Smooth muscle cell (in vitro differentiated cells): ENCODE results near the gene BMPR1B. TPM values are rescaled to one million over a fixed set of nuclear protein-coding genes. Genes with fewer than 3 reads are reported as not detected.
"Not testable (repeated sequence)": the region's sequence is repeated elsewhere in the genome, so short reads cannot be mapped to it uniquely, and the experiment has no call there.

Experiments
- DNase-seq: peaks from one replicate; lab custom pipeline; 2025; ENCODE audit not compliant: unreplicated experiment; lab: John Stamatoyannopoulos, UW
- H2AFZ ChIP-seq: fragments of 200-600 bp; sonication (generic); 2 replicates; pipeline ENCODE4 v1.6.0; 2016; ENCODE audit warnings: antibody characterized with exemption, low read depth, mild to moderate bottlenecking
- H3F3A ChIP-seq: fragments of 200-600 bp; sonication (generic); 2 replicates; pipeline ENCODE4 v1.6.0; 2017; ENCODE audit warnings: antibody characterized with exemption, low read depth
- H3K27ac ChIP-seq: fragments of 200-600 bp; sonication (generic); 2 replicates; pipeline ENCODE4 v1.5.1; 2016; ENCODE audit warnings: low read depth, mild to moderate bottlenecking
- H3K27me3 ChIP-seq: fragments of 200-600 bp; sonication (generic); 2 replicates; pipeline ENCODE4 v1.6.1; 2016; ENCODE audit warnings: low read depth, mild to moderate bottlenecking
- H3K36me3 ChIP-seq: fragments of 200-600 bp; sonication (generic); 2 replicates; pipeline ENCODE4 v1.5.1; 2016; ENCODE audit warnings: low read depth
- H3K4me1 ChIP-seq: fragments of 200-600 bp; sonication (generic); 2 replicates; pipeline ENCODE4 v1.5.1; 2016; ENCODE audit warnings: low read depth
- H3K4me2 ChIP-seq: fragments of 200-600 bp; sonication (generic); 2 replicates; pipeline ENCODE4 v1.6.0; 2016; ENCODE audit warnings: mild to moderate bottlenecking
- H3K4me3 ChIP-seq: fragments of 200-600 bp; sonication (generic); 2 replicates; pipeline ENCODE4 v1.5.1; 2016; ENCODE audit warnings: mild to moderate bottlenecking
- H3K79me2 ChIP-seq: fragments of 200-600 bp; sonication (generic); 2 replicates; pipeline ENCODE4 v1.6.0; 2016; ENCODE audit warnings: low read depth, mild to moderate bottlenecking
- H3K9ac ChIP-seq: fragments of 200-600 bp; sonication (generic); 2 replicates; pipeline ENCODE4 v1.6.0; 2016; ENCODE audit warnings: low read depth
- H3K9me3 ChIP-seq: fragments of 200-600 bp; sonication (generic); replicated peaks from 2 replicates; pipeline ENCODE4 v1.5.1; 2016; ENCODE audit warnings: low read depth
- H4K20me1 ChIP-seq: fragments of 200-600 bp; sonication (generic); 2 replicates; pipeline ENCODE4 v1.6.0; 2016; ENCODE audit warnings: low read depth
- WGBS: methylation state at CpG from one replicate; pipeline ENCODE4 v1.1.7; 2016; ENCODE audit warnings: low lambda C conversion rate; 5-methylcytosine and 5-hydroxymethylcytosine counted together
- polyA plus RNA-seq: library from polyadenylated mRNA; unstranded; fragments of >200 nt; fragmentation: Nextera tagmentation; extraction: Ambion mirVana; gene quantifications from 2 replicates; pipeline ENCODE4 v1.2.1, GENCODE V29; 2016
- total RNA-seq: library from RNA; depleted of rRNA; stranded (reverse); fragments of >200 nt; gene quantifications from 2 replicates; pipeline ENCODE4 v1.2.3, GENCODE V29; 2014
- TF ChIP-seq, protein P1 (sequence below): fragments of 200-600 bp; sonication (generic); IDR thresholded peaks from 2 replicates; pipeline ENCODE4 v1.5.1; 2017; ENCODE audit warnings: borderline replicate concordance, mild to moderate bottlenecking, antibody characterized with exemption; ENCODE audit not compliant: insufficient read depth, poor library complexity, severe bottlenecking

The BMPR1B gene
- total and polyA plus RNA-seq, 2 experiments from 2014 or later = 0.03 to 1.2 TPM

DNA sequence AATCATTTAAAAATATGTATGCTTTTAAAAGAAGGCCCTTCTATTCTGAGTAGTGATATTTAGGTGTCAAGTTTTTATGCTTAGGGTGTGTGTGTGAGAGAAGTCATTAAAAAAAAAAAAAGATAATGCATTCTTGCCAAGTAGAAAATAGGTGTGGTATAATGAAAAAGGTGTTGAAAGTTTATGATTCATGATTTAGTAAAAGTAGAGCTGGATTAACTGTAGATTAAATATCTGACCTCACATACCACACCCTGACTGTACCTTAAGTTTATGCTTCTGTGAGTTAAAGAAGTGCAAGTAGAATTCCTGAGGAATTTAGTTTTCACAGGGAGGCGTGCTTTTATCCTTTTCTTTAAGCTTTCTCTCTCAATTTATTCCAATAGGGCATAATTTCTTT is 71.1 kb downstream of the BMPR1B start:
- Histone ChIP-seq H2AFZ (no peak overlapping the region), H3K4me3 (no peak overlapping the region), H3K36me3 (no peaks in the 10 kb centered on the region), H3K27me3 (peaks cover 11% of the 10 kb centered on the region), H4K20me1 (no peaks in the 10 kb centered on the region), H3K27ac (no peak overlapping the region), H3F3A (no peaks in the 10 kb centered on the region), H3K4me2 (no peak overlapping the region), H3K79me2 (no peaks in the 10 kb centered on the region), H3K9ac (no peak overlapping the region), H3K9me3 (no peaks in the 10 kb centered on the region), H3K4me1 (no peaks in the 10 kb centered on the region)
- DNase-seq = no peak
- TF ChIP-seq, protein P1, sequence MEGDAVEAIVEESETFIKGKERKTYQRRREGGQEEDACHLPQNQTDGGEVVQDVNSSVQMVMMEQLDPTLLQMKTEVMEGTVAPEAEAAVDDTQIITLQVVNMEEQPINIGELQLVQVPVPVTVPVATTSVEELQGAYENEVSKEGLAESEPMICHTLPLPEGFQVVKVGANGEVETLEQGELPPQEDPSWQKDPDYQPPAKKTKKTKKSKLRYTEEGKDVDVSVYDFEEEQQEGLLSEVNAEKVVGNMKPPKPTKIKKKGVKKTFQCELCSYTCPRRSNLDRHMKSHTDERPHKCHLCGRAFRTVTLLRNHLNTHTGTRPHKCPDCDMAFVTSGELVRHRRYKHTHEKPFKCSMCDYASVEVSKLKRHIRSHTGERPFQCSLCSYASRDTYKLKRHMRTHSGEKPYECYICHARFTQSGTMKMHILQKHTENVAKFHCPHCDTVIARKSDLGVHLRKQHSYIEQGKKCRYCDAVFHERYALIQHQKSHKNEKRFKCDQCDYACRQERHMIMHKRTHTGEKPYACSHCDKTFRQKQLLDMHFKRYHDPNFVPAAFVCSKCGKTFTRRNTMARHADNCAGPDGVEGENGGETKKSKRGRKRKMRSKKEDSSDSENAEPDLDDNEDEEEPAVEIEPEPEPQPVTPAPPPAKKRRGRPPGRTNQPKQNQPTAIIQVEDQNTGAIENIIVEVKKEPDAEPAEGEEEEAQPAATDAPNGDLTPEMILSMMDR = no peak
- 93% methylated on average over 1 of the region's 1 CpG for WGBS

DNA sequence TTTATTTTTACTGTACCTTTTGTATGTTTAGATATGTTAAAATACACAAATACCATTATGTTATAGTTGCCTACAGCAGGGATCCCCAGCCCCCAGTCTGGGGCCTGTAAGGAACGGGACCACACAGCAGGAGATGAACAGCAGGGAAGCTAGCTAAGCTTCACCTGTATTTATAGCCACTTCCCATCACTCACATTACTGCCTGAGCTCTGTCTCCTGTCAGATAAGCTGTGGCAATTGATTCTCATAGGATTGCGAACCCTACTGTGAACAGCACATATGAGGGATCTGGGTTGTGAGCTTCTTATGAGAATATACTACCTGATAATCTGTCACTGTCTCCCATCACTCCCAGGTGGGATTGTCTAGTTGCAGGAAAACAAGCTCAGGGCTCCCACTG is 73.9 kb downstream of the BMPR1B start:
- Histone ChIP-seq H3K36me3 (no peaks in the 10 kb centered on the region), H3F3A (no peaks in the 10 kb centered on the region), H3K79me2 (no peaks in the 10 kb centered on the region), H2AFZ (no peak overlapping the region), H3K4me2 (no peak overlapping the region), H4K20me1 (no peaks in the 10 kb centered on the region), H3K27ac (no peak overlapping the region), H3K4me1 (no peaks in the 10 kb centered on the region), H3K9ac (no peak overlapping the region), H3K4me3 (no peak overlapping the region), H3K9me3 (no peaks in the 10 kb centered on the region), H3K27me3 (no peaks in the 10 kb centered on the region)
- no peak for DNase-seq
- TF ChIP-seq, protein P1 = no peak
- 86% methylated on average over 2 of the region's 2 CpGs for WGBS

DNA sequence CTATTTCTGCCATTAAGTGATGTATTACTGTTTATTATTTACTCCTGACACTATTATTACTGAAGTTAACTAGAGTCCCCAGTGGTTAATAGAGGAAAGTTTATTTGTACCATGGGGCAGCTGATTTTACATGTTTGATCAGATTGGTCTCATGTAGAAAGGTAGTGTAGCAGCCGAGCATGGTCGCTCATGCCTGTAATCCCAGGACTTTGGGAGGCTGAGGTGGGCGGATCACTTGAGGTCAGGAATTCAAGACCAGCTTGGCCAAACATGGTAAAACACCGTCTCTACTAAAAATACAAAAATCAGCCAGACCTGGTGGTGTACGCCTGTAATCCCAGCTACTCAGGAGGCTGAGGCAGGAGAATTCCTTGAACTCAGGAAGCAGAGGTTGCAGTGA is 74.6 kb downstream of the BMPR1B start:
- DNase-seq, H3K4me1 ChIP-seq, H3K36me3 ChIP-seq, H3K9me3 ChIP-seq, H4K20me1 ChIP-seq, H3K4me3 ChIP-seq, H3K79me2 ChIP-seq, H2AFZ ChIP-seq, H3K27ac ChIP-seq, H3K27me3 ChIP-seq, H3K9ac ChIP-seq, H3K4me2 ChIP-seq, H3F3A ChIP-seq: not testable (repeated sequence)
- 92% methylated on average over 5 of the region's 5 CpGs for WGBS

DNA sequence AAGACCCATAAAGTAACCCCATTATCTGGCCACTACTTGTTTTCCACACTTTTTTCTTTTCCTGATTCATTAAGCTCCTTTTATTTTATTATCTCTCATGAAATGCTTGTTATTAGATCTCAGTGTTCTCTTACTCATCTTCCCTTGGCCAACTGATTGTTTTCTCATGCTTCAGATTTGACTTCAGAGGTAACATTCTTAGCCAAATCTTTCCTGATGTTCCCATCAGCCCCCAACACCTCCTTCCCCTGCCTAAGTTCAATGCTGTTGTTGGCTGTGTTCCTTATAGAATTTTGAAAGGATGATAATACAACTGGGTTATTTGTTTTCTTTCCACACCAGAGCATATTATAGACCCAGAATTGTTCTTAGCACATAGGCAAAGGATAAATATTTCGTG is 75.6 kb downstream of the BMPR1B start:
- Histone ChIP-seq H3K4me2 (no peak overlapping the region), H3K4me1 (no peaks in the 10 kb centered on the region), H3K79me2 (no peaks in the 10 kb centered on the region), H4K20me1 (no peaks in the 10 kb centered on the region), H3K27ac (no peak overlapping the region), H3K4me3 (no peak overlapping the region), H3K27me3 (no peaks in the 10 kb centered on the region), H3K36me3 (no peaks in the 10 kb centered on the region), H3F3A (no peaks in the 10 kb centered on the region), H3K9me3 (no peaks in the 10 kb centered on the region), H2AFZ (no peak overlapping the region), H3K9ac (no peak overlapping the region)
- WGBS = 80% methylated on average over 1 of the region's 1 CpG
- no peak for DNase-seq
- TF ChIP-seq, protein P1 = no peak
